ENCODE measurements around the gene CPTP. TPM values are rescaled to one million over a fixed set of nuclear protein-coding genes. Genes with fewer than 3 reads are reported as not detected.

CPTP gene
- total RNA-seq, 2 experiments from 2014 or later = 5.6 to 5.7 TPM

DNA sequence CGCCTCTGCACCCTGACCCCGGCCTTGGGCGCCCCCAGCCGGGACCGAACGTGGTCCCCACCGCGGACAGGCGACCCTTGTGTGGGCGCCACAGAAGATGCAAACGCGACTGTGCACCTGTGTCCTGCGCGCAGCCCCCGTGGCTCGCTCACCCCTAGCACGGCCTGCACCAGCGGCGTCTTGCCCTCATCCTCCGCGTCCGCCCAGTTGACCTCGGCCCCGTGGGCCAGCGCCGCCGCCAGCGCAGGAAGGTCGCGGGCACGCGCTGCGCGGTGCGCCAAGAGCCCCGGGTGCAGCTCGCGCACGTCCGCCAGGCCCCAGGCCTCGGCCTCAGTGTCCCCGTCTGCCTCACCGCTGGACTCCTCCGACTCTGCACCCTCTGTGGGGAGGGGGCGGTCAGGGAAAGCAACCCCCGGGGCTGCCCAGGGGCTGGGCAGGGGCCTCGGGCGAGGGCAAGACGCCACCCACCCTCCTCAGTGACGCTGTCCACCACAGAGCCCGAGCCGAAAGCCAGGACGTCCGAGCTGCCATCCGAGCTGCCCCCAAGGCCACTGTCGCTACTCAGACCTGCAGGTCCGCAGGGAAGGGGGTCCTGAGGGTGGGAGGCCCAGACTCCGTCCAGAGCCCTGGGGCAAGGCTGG lies 30.2 kb upstream of the CPTP start:
- H3K4me1 Mint-ChIP-seq (ENCODE audit: low read depth) = no peaks in the 10 kb centered on the region
- H3K27me3 Mint-ChIP-seq (ENCODE audit: low read depth) = no peaks in the 10 kb centered on the region
- CTCF ChIA-PET = no interaction called here
- no peaks in the 10 kb centered on the region for H3K9me3 Mint-ChIP-seq
- no peak for DNase-seq
- H3K27ac Mint-ChIP-seq = no peak overlapping the region
- intact Hi-C loops (cut with micrococcal nuclease) = loop anchor here (5.0 kb wide), 1 partner anchor 312 kb away; the partner anchor contains the start of gene PERM1
- no peaks in the 10 kb centered on the region for H3K36me3 Mint-ChIP-seq (ENCODE audit: low read depth)
- H3K4me3 Mint-ChIP-seq = no peak overlapping the region

- Mint-ChIP-seq H3K36me3 (ENCODE audit: low read depth) (no peaks in the 10 kb centered on the region), H3K9me3 (no peaks in the 10 kb centered on the region), H3K4me1 (ENCODE audit: low read depth) (no peaks in the 10 kb centered on the region), H3K27ac (no peak overlapping the region), H3K4me3 (no peak overlapping the region), H3K27me3 (ENCODE audit: low read depth) (no peaks in the 10 kb centered on the region)
- DNase-seq = no peak
- intact Hi-C loops (cut with micrococcal nuclease) = no loop called here
- CTCF ChIA-PET = interaction anchor here (0.5 kb wide), 1 partner anchor 311 kb away, joined by 3 read pairs; no protein-coding TSS in a partner anchor
Measured at GRCh38 chr1:1295154-1295923, 29.3 kb upstream of the CPTP start.

DNA sequence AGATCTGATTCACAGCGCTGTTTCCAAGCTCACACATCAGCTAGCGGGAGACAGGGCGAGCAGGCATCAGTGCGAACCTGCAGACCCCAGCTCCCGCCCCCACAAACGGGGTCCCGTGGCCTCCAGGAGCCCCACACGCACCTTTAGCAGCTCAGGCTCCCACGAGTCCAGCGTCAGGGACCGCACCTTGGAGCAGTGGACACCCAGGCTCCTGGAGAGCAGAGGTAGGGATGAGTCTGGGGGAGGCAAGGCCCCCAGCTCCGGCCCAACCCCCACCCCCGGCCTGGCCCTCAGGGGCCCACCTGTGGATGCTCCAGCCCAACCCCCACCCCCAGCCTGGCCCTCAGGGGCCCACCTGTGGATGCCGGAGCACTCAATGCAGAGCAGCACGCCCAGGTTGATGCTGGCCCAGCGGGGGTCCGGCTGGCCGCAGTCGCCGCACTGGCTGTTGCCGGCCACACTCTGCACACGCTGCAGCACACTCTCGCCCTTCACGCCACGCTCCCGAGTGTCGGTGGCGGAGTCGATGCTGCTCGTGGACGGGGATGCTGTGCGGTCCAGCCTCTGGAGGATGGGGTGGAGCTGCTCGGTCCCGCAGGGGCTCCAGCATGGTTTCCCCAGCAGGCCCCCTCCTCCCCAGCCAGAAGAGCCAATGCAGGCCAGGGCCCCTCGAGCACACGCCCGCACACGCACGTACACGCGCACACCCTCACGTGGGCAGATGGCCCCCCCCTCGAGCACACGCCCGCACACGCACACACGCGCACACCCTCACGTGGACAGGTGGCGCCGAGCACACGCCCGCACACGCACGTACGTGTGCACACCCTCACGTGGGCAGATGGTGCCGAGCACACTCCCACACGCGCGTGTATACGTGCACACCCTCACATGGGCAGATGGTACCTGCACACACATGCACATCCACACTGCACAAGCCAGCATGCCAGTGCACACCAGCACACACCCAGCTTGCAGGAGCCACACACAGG lies 28.2 kb upstream of the CPTP start:
- H3K27ac Mint-ChIP-seq = no peak overlapping the region
- H3K27me3 Mint-ChIP-seq (ENCODE audit: low read depth) = no peaks in the 10 kb centered on the region
- DNase-seq = no peak
- intact Hi-C loops (cut with micrococcal nuclease) = no loop called here
- H3K4me1 Mint-ChIP-seq (ENCODE audit: low read depth) = no peaks in the 10 kb centered on the region
- H3K36me3 Mint-ChIP-seq (ENCODE audit: low read depth) = no peaks in the 10 kb centered on the region
- CTCF ChIA-PET = no interaction called here
- H3K4me3 Mint-ChIP-seq = no peak overlapping the region
- no peaks in the 10 kb centered on the region for H3K9me3 Mint-ChIP-seq

DNA sequence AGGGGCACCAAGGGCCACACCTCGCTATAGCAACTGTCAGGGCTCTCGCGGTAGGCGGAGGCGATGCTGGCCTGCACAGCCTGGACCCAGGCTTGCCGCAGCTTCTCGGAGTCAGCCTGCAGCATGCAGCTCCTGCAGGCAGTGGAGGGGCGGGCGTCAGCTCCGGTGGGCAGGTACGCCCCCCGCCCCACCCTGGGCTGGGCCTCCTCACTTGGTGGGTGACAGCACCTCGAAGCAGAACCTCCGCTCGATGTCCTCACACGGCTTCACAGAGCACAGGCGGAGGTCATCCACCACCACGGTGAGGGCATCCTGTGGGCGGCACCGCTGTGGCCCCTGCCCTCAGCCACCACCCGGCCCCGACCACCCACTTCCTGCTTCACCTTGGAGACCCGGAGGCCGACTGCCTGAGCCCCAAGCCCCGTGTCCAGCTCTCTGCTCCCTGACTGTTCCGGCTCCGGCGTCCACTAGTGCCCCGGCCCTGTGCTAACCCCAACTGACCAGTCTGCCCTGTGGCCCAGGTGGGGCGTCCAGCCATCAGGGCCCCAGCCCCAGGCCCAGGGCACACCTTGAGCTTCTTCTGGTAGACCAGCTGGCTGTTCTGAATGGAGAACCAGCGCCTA lies 26.7 kb upstream of the CPTP start:
- no peaks in the 10 kb centered on the region for H3K27me3 Mint-ChIP-seq (ENCODE audit: low read depth)
- no peaks in the 10 kb centered on the region for H3K36me3 Mint-ChIP-seq (ENCODE audit: low read depth)
- H3K4me1 Mint-ChIP-seq (ENCODE audit: low read depth) = no peaks in the 10 kb centered on the region
- intact Hi-C loops (cut with micrococcal nuclease) = no loop called here
- no peaks in the 10 kb centered on the region for H3K9me3 Mint-ChIP-seq
- CTCF ChIA-PET = no interaction called here
- no peak for DNase-seq
- H3K27ac Mint-ChIP-seq = no peak overlapping the region
- no peak overlapping the region for H3K4me3 Mint-ChIP-seq

DNA sequence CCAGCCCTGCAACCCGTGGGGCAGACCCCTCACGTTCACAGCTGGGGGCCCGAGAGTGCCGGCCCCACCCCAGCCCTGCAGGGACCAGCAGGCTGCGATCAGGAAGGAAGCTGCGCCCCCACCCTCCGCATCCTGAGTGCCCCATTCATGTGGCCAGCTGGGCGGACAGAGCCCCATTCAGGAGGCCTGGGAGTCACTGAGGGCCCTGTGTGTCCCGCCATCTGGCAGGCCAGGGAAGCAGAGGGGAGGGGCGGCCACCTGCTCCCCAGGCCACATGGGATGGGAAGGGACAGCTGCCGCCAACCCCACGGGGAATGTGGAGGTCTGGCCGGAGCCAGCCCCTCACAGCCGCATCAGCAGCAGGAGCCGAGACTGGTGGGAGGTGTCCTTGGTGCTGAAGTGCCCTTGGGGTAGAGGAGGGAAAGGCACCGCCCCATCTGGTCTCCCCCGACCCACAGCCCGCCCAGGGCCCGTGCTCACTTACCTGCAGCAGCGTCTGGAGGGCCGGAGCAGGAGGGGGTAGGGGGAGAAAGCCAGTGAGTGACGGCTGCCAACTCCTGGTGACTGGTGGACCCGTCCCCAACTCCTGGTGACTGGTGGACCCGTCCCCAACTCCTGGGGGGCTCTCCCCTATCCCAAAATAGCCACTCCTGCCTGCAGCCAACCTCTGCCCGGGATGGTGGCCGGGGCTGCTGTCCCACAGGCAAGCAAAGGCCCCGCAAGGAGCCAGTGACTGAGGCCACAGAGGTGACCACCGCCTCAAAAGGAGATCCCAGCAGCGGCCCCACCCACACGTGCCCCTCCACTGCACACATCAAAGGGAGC lies 25.5 kb upstream of the CPTP start:
- Mint-ChIP-seq H3K27ac (no peak overlapping the region), H3K4me1 (ENCODE audit: low read depth) (no peaks in the 10 kb centered on the region), H3K27me3 (ENCODE audit: low read depth) (no peaks in the 10 kb centered on the region), H3K9me3 (no peaks in the 10 kb centered on the region), H3K4me3 (no peak overlapping the region), H3K36me3 (ENCODE audit: low read depth) (no peaks in the 10 kb centered on the region)
- DNase-seq = no peak
- CTCF ChIA-PET = interaction anchor here (1.3 kb wide), 1 partner anchor 26 kb away, joined by 5 read pairs; no protein-coding TSS in a partner anchor
- intact Hi-C loops (cut with micrococcal nuclease) = no loop called here

DNA sequence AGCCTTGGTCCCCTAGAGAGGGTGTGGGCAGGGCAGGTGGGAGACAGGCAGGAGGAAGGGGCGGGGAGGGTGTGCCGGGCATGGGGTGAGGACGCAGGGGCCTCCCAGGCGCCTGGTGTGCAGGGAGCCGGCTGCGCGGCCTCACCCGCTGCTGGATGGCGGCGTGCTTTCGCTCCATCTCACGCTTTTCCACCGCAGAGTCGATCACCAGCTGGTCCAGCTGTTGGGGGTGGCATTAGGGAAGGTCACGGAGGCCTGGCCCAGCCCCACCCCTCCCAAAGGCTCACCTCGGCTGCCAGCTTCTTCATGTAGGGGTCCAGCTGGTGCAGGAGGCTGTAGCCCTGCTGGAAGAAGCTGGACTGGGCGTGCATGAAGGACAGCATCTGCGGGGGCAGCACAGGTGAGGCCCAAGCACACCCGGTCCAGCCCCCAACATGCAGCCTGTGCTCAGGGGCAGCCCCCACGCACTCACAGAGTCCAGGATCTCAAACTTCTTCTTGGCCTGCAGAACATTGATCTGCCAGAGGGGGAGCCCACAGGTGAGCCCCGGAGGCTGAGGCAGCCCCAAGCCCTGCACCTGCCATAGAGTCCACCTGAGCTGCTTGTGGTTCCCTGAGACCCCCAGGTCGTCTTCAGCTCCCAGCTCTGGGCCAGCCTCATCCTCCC lies 24.8 kb upstream of the CPTP start:
- H3K36me3 Mint-ChIP-seq (ENCODE audit: low read depth) = no peaks in the 10 kb centered on the region
- H3K4me1 Mint-ChIP-seq (ENCODE audit: low read depth) = peaks cover 2% of the 10 kb centered on the region
- H3K4me3 Mint-ChIP-seq = no peak overlapping the region
- H3K27ac Mint-ChIP-seq = no peak overlapping the region
- H3K27me3 Mint-ChIP-seq (ENCODE audit: low read depth) = no peaks in the 10 kb centered on the region
- CTCF ChIA-PET = interaction anchor here (0.6 to 1.5 kb wide), 3 partner anchors 18 to 25 kb away, joined by 3 to 5 read pairs (median 4); no protein-coding TSS in a partner anchor
- DNase-seq = no peak
- intact Hi-C loops (cut with micrococcal nuclease) = no loop called here
- H3K9me3 Mint-ChIP-seq = no peaks in the 10 kb centered on the region

GRCh38 chr1:1300352-1300739 lies 24.3 kb upstream of the CPTP start:
- no peak overlapping the region for H3K27ac Mint-ChIP-seq
- peaks cover 4% of the 10 kb centered on the region for H3K4me1 Mint-ChIP-seq (ENCODE audit: low read depth)
- no peaks in the 10 kb centered on the region for H3K9me3 Mint-ChIP-seq
- intact Hi-C loops (cut with micrococcal nuclease) = no loop called here
- no peak overlapping the region for H3K4me3 Mint-ChIP-seq
- no peaks in the 10 kb centered on the region for H3K27me3 Mint-ChIP-seq (ENCODE audit: low read depth)
- no peak for DNase-seq
- CTCF ChIA-PET = interaction anchor here (0.6 to 1.5 kb wide), 3 partner anchors 19 to 25 kb away, joined by 3 to 5 read pairs (median 4); no protein-coding TSS in a partner anchor
- H3K36me3 Mint-ChIP-seq (ENCODE audit: low read depth) = no peaks in the 10 kb centered on the region

DNA sequence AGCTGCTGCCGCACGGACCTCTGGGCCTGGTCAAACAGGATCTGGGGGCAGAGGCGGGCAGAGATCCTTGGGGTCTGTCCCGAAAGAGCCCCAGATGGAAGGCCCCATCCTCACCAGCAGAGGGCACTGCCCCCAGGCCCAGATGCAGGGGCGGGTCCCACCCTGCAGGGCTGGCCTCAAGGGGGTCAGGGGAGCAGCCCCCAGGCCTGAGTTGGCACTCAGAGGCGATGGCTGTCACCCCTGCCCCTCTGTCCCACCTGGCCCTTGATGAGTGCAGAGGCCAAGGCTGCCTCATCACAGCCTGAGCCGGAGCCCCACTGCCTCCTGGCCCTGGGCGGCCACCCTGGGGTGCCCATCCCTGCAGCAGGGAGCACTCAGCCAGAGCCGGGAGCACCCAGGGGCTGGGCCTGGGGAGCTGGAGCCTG lies 22.6 kb upstream of the CPTP start:
- peaks cover 19% of the 10 kb centered on the region for H3K4me1 Mint-ChIP-seq (ENCODE audit: low read depth)
- no peaks in the 10 kb centered on the region for H3K36me3 Mint-ChIP-seq (ENCODE audit: low read depth)
- CTCF ChIA-PET = no interaction called here
- no peak overlapping the region for H3K27ac Mint-ChIP-seq
- H3K27me3 Mint-ChIP-seq (ENCODE audit: low read depth) = no peaks in the 10 kb centered on the region
- no peak overlapping the region for H3K4me3 Mint-ChIP-seq
- H3K9me3 Mint-ChIP-seq = no peaks in the 10 kb centered on the region
- no peak for DNase-seq
- intact Hi-C loops (cut with micrococcal nuclease) = no loop called here

GRCh38 chr1:1302951-1303509 lies 21.6 kb upstream of the CPTP start:
- DNase-seq = no peak
- Mint-ChIP-seq H3K9me3 (no peaks in the 10 kb centered on the region), H3K27me3 (ENCODE audit: low read depth) (no peaks in the 10 kb centered on the region), H3K36me3 (ENCODE audit: low read depth) (no peaks in the 10 kb centered on the region), H3K4me1 (ENCODE audit: low read depth) (peaks cover 21% of the 10 kb centered on the region), H3K4me3 (no peak overlapping the region), H3K27ac (no peak overlapping the region)
- CTCF ChIA-PET = no interaction called here
- intact Hi-C loops (cut with micrococcal nuclease) = no loop called here

DNA sequence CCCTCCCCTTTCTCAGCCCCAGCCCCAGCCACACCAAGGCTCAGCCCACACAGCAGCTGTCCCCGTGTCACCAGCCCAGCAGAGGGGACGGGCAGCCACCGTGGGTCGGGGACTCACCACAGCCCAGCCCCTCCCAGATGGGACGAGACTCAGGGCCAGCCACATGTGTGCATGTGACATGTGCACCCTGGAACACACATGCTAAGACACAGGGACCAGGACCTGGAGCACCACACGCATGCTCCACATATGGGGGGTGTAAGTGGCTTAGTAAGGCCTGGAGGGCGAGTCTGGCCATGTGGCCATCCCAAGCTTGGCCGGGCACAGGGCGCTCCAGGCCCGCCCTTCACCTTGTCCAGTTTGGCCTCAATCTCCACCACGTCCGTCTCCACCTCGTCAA lies 20.9 kb upstream of the CPTP start:
- Mint-ChIP-seq H3K9me3 (no peaks in the 10 kb centered on the region), H3K27ac (no peak overlapping the region), H3K4me1 (ENCODE audit: low read depth) (peaks cover 21% of the 10 kb centered on the region), H3K4me3 (no peak overlapping the region), H3K36me3 (ENCODE audit: low read depth) (no peaks in the 10 kb centered on the region), H3K27me3 (ENCODE audit: low read depth) (no peaks in the 10 kb centered on the region)
- intact Hi-C loops (cut with micrococcal nuclease) = no loop called here
- CTCF ChIA-PET = no interaction called here
- no peak for DNase-seq

Measured in activated naive CD4-positive, alpha-beta T cell treated with anti-CD3 and anti-CD28 coated beads for 36 hours (primary cell).